NCI-H146 (cell line): Measurements from ENCODE around the gene HLA-C.
"Not testable (repeated sequence)": the region's sequence is repeated elsewhere in the genome, so short reads cannot be mapped to it uniquely, and the experiment has no call there.

Experiments used
- DNase-seq: peaks from one replicate; lab custom pipeline; 2025; lab: John Stamatoyannopoulos, UW

HLA-C gene

DNA sequence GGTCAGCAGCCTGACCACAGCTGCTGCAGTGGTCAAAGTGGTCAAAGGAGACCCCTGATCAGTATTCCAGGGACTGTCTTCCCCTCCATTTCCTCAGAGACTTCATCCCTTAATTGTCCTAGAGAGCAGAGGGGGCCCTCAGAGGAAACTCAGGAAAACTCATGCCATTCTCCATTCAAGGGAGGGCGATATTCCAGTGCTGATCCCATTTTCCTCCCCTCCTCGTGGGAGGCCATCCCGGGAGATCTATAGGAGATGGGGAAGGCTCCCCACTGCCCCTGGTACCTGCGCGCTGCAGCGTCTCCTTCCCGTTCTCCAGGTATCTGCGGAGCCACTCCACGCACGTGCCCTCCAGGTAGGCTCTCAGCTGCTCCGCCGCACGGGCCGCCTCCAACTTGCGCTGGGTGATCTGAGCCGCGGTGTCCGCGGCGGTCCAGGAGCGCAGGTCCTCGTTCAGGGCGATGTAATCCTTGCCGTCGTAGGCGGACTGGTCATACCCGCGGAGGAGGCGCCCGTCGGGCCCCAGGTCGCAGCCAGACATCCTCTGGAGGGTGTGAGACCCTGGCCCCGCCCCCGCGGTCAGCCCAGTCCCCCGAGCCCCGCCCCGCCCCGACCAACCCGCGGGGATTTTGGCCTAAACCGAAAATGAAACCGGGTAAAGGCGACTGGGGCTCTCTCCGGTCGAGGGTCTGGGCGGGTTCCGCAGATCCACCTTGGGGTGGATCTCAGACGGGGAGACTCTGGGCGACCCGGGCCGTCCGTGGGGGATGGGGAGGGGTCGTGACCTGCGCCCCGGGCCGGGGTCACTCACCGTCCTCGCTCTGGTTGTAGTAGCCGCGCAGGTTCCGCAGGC lies 878 bp downstream of the HLA-C start:
- DNase-seq = peak; percentile 58

DNA sequence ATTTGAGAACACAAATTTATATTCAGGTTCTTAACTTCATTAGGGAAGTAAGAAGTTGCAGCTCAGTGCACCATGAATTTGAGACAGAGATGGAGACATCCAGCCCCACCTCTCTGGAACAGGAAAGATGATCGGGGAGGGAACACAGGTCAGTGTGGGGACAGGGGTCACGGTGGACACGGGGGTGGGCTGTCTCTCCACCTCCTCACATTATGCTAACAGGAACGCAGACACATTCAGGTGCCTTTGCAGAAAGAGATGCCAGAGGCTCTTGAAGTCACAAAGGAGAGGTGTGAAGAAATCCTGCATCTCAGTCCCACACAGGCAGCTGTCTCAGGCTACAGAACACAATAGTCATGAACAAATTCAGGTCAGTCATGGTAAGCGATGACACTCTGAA lies 3.1 kb downstream of the HLA-C start:
- DNase-seq = no peak

DNA sequence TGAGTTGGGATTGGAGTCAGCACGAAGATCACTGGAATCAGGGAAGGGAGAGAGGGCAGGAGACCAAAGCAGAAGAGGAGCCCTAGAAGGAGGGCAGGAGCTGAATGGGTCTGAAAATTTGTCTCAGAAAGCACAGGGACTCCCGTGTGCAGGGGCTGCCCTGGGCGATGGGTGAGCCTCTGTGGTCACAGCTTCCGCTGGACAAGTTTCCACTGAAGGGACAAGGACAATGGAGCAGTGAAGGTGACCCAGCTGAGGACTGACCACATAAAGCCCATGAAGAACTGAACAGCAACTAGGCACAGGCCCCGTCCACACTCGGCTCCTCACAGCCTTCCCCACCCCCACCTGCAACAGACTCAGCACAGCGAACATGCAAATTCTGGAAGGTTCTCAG lies 3.5 kb downstream of the HLA-C start:
- no peak for DNase-seq

DNA sequence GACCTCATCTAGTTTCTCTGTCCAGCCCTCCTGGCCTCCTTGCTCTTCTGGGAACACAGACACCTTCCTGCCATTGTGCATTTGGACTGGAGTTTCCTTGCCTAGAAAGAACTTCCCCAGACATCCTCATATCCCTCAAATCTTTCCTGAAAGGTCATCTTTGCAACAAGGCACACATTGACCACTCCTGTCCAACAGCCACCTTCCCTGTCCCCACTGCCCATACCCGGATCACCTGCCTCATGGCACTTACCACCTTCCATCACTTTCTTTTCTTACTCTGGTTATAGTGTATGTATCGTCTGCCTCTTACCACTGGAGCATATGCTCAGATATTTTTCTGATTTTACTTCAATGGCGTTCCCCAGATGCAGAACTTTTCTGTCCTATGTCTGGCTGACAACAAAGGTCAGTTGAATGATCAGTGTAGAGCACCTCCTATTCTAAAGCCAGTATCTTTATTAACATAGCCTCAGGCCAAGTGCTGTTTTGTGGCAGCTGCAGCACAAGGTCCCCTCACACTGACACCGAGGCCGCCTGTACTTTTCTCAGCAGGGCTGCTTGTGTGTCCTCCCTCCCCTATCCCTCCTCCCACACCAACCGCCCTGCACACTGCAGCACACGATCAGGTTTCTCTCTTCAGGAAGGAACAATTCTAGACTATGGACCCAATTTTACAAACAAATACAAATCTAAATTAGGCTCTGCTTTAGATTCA lies 4.1 kb downstream of the HLA-C start:
- DNase-seq = peak; percentile 86

DNA sequence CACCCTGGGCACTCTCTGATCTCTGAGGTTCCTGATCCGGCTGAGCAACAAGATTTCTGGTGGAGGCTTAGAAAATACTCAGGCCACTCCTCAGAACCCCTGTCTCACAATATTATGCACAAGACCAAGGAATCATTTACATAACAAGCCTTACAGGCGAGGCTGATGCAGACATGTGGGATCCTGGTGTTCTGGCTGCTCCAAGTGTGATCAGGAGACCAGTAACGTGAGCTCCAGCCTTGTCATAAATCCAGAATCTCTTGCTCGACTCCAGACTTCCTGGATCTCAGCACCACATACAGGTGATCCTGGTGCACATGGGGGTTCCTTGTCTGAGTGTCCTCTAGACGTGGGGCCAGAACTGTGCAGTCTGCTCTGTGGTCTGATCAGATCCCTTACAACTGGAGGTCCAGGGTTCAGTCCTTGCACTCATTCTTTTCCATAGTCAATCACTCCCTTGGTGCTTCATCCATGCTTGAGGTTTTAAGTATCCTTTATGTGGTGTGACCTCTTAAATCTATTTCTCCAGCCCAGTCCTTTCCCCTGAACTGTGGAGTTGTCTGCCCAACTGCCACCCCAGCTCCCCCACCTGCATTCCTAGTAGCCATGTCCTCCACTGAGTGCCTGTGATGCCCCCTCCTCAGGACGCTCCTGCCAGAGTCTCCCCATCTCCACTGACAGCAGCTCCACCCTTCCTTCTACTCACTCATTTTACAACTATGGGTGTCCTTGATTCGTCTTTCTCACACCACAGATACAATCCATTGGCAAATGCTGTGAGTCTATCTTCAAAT lies 5.1 kb downstream of the HLA-C start:
- DNase-seq = no peak

DNA sequence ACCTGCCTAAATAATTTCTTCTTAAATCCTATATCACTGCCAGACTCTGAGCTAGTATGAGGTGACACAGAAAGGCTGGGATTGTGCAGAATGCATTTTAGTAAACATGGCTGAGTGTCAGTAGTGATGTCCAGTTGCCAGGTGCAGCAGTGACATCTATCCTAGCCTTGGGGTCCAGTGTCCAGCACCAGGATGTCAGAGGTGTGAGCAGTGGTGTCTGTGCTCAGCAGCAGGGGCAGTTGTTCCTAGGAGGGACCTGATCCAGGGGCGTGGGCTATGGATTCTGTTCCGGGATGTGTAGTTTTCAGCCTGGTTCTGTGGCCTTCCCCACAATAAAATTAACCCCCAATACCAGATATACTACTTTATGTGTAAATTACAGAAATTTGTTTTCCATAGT lies 6.0 kb downstream of the HLA-C start:
- DNase-seq = no peak

DNA sequence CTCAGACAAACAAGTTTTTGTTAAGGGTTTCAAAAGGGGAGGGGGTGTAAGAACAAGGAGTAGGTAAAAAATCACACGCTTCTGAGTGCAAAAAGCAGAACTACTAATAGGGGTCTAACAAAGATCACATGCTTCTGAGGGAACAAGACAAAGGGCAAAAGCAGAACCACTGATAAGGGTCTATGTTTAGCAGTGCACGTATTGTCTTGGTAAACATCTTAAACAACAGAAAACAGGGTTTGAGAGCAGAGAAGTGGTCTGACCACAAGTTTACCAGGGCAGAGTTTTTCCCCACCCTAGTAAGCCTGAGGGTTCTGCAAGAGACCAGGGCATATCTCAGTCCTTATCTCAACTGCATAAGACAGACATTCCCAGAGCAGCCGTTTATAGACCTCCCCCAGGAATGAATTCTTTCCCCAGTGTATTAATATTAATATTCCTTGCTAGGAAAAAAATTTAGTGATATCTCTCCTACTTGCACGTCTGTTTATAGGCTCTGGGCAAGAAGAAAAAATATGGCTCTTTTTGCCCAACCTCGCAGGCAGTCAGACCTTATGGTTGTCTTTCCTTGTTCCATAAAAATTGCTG lies 8.5 kb downstream of the HLA-C start:
- DNase-seq = not testable (repeated sequence)

DNA sequence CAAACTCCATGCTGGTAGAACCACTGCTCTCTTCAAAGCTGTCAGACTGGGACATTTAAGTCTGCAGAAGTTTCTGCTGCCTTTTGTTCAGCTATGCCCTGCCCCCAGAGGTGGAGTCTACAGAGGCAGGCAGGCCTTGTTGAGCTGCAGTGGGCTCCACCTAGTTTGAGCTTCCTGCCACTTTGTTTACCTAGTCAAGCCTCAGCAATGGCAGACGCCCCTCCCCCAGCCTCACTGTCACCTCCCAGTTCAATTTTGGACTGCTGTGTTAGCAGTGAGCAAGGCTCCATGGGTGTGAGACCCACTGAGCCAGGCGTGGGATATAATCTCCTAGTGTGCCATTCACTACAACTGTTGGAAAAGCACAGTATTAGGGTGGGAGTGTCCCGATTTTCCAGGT lies 11.9 kb downstream of the HLA-C start:
- DNase-seq = not testable (repeated sequence)

DNA sequence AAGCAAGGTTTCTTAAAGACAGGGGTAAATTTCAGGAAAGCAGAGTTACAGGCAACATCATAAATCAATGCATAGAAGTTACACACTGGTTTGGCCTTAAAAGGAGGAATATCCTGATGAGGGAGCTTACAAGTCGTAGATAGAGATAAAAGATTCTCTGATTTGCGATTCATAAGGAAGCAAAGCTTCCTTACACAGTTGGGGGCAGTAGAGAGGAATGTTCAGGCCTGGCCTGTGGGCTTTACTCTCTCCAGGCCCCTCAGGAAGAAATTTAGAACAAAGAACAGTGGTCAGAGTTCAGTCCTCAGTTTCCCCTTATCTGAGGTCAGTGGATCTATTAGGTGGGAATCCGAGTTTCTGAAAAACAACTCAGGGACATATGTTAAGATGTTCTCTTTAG lies 19.3 kb downstream of the HLA-C start:
- DNase-seq = no peak

DNA sequence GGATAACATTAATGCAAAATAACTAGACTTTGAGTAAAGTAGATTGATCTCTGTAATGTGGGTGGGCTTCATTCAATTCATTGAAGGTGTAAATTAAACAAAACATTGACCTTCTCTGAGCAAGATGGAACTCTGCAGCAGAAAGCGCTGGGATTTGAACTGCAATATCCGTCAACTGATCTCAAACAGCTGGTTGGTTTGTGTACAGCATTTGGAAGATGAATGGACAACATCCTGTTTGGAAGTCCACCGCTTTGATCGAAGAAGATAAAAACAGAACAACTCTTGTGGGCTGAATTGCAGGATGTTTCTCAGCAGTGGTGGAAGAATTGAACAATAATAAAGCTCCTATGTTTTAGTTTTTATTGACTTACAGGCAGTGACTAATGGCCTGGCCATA lies 20.6 kb downstream of the HLA-C start:
- DNase-seq = no peak

DNA sequence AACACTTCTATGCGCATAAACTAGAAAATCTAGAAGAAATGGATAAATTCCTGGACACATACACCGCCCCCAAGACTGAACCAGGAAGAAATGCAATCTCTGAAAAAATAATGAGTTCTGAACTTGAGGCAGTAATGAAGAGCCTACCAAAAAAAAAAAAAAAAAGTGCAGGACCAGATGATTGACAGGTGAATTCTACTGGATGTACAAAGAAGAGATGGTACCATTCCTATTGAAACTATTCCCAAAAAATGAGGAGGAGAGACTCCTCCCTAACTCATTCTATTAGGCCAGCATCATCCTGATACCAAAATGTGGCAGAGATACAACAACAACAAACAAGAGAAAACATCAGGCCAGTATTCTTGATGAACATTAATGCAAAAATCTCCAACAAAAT lies 22.7 kb downstream of the HLA-C start:
- no peak for DNase-seq

DNA sequence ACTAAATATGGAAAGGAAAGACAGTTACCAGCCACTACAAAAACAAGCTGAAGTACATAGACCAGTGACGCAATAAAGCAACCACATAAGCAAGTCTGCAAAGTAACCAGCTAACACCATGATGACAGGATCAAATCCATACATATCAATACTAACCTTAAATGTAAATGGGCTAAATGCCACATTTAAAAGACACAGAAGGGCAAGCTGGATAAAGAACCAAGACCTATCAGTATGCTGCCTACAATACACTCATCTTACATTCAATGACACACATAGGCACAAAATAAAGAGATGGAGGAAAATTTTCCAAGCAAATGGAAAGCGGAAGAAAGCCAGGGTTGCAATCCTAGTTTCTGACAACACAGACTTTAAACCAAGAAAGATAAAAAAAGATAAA lies 24.1 kb downstream of the HLA-C start:
- DNase-seq = no peak

DNA sequence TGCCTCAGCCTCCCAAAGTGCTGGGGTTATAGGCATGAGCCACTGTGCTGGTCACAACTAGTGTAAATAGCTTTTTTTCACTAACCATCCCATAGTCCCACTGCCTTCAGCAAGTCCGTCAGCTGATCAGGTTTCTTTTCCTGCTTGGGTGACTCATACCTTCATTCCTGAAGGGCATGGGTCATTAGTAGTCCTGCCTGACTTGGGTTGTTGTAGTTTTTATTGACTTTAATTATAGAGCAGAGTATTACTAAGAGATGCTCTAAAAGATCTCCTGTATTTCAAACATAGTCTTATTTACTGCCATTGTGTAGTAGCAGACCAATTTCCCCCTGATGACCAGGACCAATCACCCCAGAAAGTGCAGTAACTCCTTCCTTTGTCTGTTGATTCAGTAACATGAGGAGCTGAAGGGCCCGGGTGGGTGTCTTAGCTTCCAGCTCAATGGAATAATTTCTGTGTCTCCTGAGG lies 25.8 kb downstream of the HLA-C start:
- no peak for DNase-seq

DNA sequence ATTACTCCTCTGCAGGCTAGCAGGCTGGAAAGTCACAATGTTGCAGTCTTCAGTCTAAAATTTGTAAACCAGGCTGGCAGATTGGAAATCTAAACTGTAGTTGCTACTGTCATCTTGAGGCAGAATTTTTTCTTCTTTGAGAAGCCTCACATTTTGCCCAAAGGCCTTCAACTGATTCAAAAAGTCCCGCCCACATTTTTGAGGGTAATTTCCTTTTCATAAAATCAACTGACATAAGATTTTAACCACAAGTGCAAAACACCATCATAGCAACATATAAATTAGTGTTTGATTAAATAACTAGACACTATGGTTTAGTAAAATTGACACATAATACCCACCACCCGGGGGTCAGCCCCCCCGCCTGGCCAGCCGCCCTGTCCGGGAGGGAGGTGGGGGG lies 28.4 kb downstream of the HLA-C start:
- no peak for DNase-seq

DNA sequence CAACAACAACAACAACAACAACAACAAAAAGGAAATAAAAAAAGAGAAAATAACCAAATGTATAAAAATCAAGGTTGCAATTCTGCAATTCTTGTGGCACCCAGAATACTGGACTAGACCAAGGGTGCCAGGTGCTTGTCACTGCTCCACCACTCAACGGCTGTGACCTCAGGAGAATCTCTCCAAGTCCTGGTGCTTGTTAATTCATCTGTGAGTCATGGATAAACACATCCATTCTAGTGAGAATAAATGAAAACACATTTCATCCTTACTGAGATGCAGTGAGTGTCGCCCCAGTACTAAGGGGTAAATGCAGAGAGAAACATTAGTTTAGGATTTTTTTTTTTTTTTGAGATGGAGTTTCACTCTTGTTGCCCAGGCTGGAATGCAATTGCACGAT lies 32.0 kb downstream of the HLA-C start:
- DNase-seq = no peak

DNA sequence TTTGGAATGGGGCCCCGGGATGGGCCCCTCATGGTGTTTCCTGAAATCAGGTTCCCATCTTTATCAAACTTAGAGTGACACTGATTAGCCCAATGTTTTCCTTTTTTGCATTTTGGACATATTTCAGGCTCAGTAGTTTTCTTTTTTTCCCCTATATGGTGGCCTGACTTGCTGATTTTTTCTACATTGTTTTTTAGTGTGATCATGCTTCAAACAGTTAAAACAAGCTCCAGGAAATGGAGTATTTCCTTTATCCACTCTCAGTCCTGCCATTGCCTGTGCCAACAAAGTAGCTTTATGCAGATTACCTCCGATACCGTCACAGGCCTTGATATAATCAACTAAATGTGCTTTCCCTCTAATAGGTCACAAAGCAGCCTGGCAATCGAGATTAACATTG lies 37.8 kb downstream of the HLA-C start:
- DNase-seq = not testable (repeated sequence)

DNA sequence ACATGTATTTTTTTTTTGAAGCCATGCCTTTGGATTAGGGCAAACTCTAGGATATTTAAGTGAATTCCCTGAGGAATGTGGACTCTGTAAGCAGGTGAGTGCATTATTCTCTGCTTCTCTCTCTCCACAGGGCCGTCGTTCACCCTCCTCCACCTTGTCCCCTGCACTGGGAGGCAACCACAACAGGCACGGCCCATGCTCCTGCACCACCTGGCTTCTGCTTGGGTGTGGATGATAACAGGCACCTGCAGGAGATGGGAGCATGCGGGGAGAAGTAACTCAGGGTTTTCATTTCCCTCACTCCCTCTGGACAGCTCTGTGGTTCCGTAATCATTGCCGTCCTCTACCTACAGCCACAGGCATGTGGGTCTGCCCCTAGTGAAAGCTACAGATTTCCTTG lies 43.4 kb downstream of the HLA-C start:
- peak; percentile 70 for DNase-seq

DNA sequence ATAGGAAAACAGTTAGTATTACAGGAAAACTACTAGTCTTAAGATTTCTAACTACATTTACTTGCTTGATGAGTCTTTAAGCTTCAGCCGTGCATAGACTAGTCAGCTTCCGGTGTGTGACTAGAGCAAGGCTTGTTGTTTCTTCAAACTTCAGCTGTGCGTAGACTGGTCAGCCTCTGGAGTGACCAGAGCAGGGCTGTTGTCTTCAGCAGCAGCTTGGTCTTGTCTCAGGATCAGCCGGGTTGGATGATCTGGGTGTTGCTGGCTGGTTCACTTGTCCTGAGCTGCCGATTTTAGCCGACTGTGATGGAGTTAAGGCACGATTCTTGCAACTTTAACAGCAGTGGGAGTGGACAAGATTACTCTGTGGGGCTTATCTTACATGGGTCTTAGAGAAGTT lies 44.7 kb downstream of the HLA-C start:
- DNase-seq = no peak

DNA sequence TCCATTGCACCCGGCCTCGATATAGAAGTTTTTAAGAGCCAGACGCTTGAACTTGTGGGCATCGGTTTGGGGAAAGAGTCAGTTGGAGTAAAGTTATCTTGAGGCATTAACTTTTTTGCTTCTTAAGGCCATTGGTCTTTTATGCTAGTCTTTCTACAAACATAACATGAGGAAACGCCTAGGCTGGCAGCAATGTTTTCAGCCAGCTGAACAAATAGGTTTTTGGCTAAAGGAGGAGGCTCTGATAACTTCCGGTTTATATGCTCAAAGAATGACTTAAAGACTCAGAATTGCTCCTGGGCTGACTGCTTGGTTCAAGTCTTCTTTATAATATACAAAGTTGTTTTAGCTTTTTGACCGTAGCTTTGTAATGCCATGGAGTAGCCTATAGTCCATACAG lies 46.2 kb downstream of the HLA-C start:
- DNase-seq = no peak

DNA sequence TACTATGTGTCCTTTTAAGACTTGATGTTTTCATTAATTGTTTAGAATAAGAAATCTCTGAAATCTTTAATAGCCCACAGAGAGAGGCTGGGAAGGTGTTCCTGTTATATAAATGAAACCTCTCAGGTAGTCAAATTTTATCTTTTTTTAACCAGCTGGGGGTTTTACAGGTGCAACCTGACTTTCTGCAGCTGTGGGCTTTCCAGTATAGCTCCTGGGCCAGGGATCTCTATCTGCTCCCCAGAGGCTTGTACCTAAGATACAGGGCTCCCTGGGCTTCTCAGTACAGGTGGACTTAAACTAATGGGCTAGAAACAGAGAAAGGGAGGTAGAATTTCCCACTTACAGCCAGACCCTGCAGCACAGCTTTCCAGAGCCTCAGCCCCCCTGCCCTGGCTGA lies 49.4 kb downstream of the HLA-C start:
- DNase-seq = no peak
